ENCODE data around the gene PHTF2. TPM values are rescaled to one million over a fixed set of nuclear protein-coding genes. Genes with fewer than 3 reads are reported as not detected.

Gene PHTF2
- total and polyA plus RNA-seq, 2 of the 4 experiments (the other 2 are of a cell fraction): 28.3 to 69.9 TPM

DNA sequence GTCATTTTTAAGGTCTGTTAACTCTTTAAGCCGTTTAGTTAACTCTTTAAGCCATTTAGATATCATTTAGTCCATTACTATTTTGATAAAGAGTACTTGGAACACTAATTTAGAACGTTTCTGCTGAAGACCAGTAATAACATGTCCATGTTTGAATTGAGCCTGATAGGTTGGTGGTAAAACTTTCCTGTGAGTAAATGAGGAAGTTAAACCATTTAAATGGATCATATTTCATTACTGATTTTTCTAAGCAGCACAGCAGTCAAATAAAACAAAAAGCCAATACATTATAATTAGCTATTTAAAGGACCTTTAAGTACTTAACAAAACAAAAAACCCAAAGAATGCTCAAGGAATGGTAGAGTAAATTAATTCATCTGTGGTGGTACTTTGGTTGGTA lies 29.4 kb downstream of the PHTF2 start:
- no peak overlapping the region for H3K4ac ChIP-seq (ENCODE audit: low read depth, low read length)
- H2AK9ac ChIP-seq (replicated peaks; ENCODE audit: low read depth, low read length, poor library complexity): no peak overlapping the region
- H4K20me1 ChIP-seq (ENCODE audit: insufficient read depth, low read length): no peaks in the 10 kb centered on the region
- no peak overlapping the region for H3K18ac ChIP-seq (ENCODE audit: low read depth, low read length)
- WGBS, 2 experiments (ENCODE audit: extremely low coverage in 2 of 2, insufficient read length in 1 of 2): no CpG with 5 or more reads among the region's 2 CpGs
- H3K23ac ChIP-seq (ENCODE audit: low read depth, low read length): no peak overlapping the region
- H2BK20ac ChIP-seq (ENCODE audit: low read depth, low read length): no peak overlapping the region
- H3K56ac ChIP-seq (ENCODE audit: extremely low read depth, insufficient read depth, low read length): no peak overlapping the region
- no peak overlapping the region for H3K27ac ChIP-seq (ENCODE audit: insufficient read depth, low read length)
- H3K4me2 ChIP-seq (ENCODE audit: low read depth, low read length): no peak overlapping the region
- H3K4me1 ChIP-seq (ENCODE audit: control insufficient read depth, insufficient read depth, low read length): no peaks in the 10 kb centered on the region
- no peak overlapping the region for H2BK120ac ChIP-seq (ENCODE audit: low read depth, low read length)
- no peak overlapping the region for H3K4me3 ChIP-seq (ENCODE audit: insufficient read depth, low read depth, low read length)
- BruUV-seq (replicated peaks): no TSS peak
- no peak overlapping the region for H2BK15ac ChIP-seq (ENCODE audit: low read depth, low read length)
- H3K27me3 ChIP-seq (ENCODE audit: control insufficient read depth, insufficient read depth, low read length): no peaks in the 10 kb centered on the region
- in situ Hi-C loops (cut with MboI; ENCODE audit: low sequenced_read_pairs) (no loop called here), intact Hi-C loops (cut with micrococcal nuclease) (no loop called here), dilution Hi-C loops (cut with HindIII; ENCODE audit: low sequenced_read_pairs, unreplicated experiment) (no loop called here)
- TF ChIP-seq RAD21 (IDR thresholded peaks at IDR 0.05; ENCODE audit: low read length): no peak
- TF ChIP-seq, protein P1, sequence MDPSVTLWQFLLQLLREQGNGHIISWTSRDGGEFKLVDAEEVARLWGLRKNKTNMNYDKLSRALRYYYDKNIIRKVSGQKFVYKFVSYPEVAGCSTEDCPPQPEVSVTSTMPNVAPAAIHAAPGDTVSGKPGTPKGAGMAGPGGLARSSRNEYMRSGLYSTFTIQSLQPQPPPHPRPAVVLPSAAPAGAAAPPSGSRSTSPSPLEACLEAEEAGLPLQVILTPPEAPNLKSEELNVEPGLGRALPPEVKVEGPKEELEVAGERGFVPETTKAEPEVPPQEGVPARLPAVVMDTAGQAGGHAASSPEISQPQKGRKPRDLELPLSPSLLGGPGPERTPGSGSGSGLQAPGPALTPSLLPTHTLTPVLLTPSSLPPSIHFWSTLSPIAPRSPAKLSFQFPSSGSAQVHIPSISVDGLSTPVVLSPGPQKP (IDR thresholded peaks at IDR 0.05; ENCODE audit: borderline replicate concordance, low read depth, low read length): no peak
- no peak for TF ChIP-seq NFE2L2 (IDR thresholded peaks at IDR 0.05; ENCODE audit: low read depth, low read length)
- TF ChIP-seq MXI1 (IDR thresholded peaks at IDR 0.05; ENCODE audit: borderline replicate concordance, low read depth, low read length): no peak
- H3K9me1 ChIP-seq (ENCODE audit: insufficient read depth, low read length): peaks cover 9% of the 10 kb centered on the region; the same call in 1 of the 2 replicates
- ATAC-seq (ENCODE audit: low read depth) (no peak), DNase-seq (no peak)
- no peak overlapping the region for H3K9ac ChIP-seq (ENCODE audit: low read depth, low read length)
- no peak overlapping the region for H3K14ac ChIP-seq (replicated peaks; ENCODE audit: low read depth, low read length)
- H2AFZ ChIP-seq (replicated peaks; ENCODE audit: low read length, poor library complexity): no peak overlapping the region
- no peak overlapping the region for H4K5ac ChIP-seq (ENCODE audit: low read depth, low read length)
- no peak overlapping the region for H4K8ac ChIP-seq (ENCODE audit: low read depth in 2 of 2, low read length in 2 of 2)
- peaks cover 20 to 53% of the 10 kb centered on the region in 2 experiments for H3K79me1 ChIP-seq (ENCODE audit: low read depth in 1 of 2, low read length in 2 of 2)
- no peak overlapping the region for H2AK5ac ChIP-seq (ENCODE audit: low read depth, low read length)
- no peak overlapping the region for H4K91ac ChIP-seq (ENCODE audit: insufficient read depth, low read depth, low read length)
- no peaks in the 10 kb centered on the region; the same call in 1 of the 2 replicates for H3K9me3 ChIP-seq (ENCODE audit: control insufficient read depth, insufficient read depth, low read length)
- ChIA-PET POLR2A (ENCODE audit: unreplicated experiment) (no interaction called here), CTCF (interaction anchor here (0.9 kb wide), 1 partner anchor 176 kb away, joined by 3 read pairs; no protein-coding TSS in a partner anchor)
- H2BK5ac ChIP-seq (ENCODE audit: low read depth, low read length, poor library complexity, severe bottlenecking): no peak overlapping the region
- no peaks in the 10 kb centered on the region for H3K36me3 ChIP-seq (ENCODE audit: control insufficient read depth, insufficient read depth, low read length)

All from IMR-90 (cell line).